ENCODE measurements around the gene SSC4D. TPM values are rescaled to one million over a fixed set of nuclear protein-coding genes. Genes with fewer than 3 reads are reported as not detected.

SSC4D gene
- total RNA-seq, 3 donors from 2014 or later (not counting 1 experiment from before 2014, with no cell fraction given) = 0.40 TPM; not detected in 2

- Histone ChIP-seq H3K4me1 (ENCODE audit: control insufficient read depth, insufficient read depth, low read length) (no peaks in the 10 kb centered on the region), H3K9me3 (ENCODE audit: control insufficient read depth, insufficient read depth, low read length) (no peaks in the 10 kb centered on the region), H3K27ac (ENCODE audit: low read length) (no peak overlapping the region), H3K4me3 (ENCODE audit: low read length) (no peak overlapping the region), H3K27me3 (ENCODE audit: control insufficient read depth, insufficient read depth, low read length) (no peaks in the 10 kb centered on the region), H3K36me3 (ENCODE audit: control insufficient read depth, insufficient read depth, low read length) (no peaks in the 10 kb centered on the region)
- Mint-ChIP-seq H3K36me3 (no peaks in the 10 kb centered on the region), H3K4me1 (no peaks in the 10 kb centered on the region), H3K27me3 (ENCODE audit: low read depth in 2 of 2) (peaks cover 0 to 16% of the 10 kb centered on the region in 2 donors), H3K9me3 (no peaks in the 10 kb centered on the region), H3K4me3 (no peak overlapping the region), H3K27ac (no peak overlapping the region)
- no peak for TF ChIP-seq CTCF (IDR thresholded peaks at IDR 0.05)
- no peak for ATAC-seq
- WGBS (ENCODE audit: insufficient coverage) = 60% methylated on average over 9 of the region's 9 CpGs
- DNase-seq = no peak
- intact Hi-C loops (cut with micrococcal nuclease) = no loop called here
Observed at GRCh38 chr7:76372984-76373833, 36.3 kb downstream of the SSC4D start.

- H3K27me3 ChIP-seq (ENCODE audit: control insufficient read depth, insufficient read depth, low read length) = no peaks in the 10 kb centered on the region
- WGBS (ENCODE audit: insufficient coverage) = 97% methylated on average over 3 of the region's 3 CpGs
- DNase-seq = no peak
- Mint-ChIP-seq H3K4me3 (no peak overlapping the region), H3K27ac (no peak overlapping the region), H3K36me3 (no peaks in the 10 kb centered on the region), H3K9me3 (no peaks in the 10 kb centered on the region), H3K27me3 (ENCODE audit: low read depth in 2 of 2) (peaks cover 0 to 20% of the 10 kb centered on the region in 2 donors), H3K4me1 (no peaks in the 10 kb centered on the region)
- H3K36me3 ChIP-seq (ENCODE audit: control insufficient read depth, insufficient read depth, low read length) = no peaks in the 10 kb centered on the region
- no peak overlapping the region for H3K4me3 ChIP-seq (ENCODE audit: low read length)
- H3K4me1 ChIP-seq (ENCODE audit: control insufficient read depth, insufficient read depth, low read length) = no peaks in the 10 kb centered on the region
- intact Hi-C loops (cut with micrococcal nuclease) = no loop called here
- TF ChIP-seq CTCF (IDR thresholded peaks at IDR 0.05) = no peak
- no peak for ATAC-seq
- no peak overlapping the region for H3K27ac ChIP-seq (ENCODE audit: low read length)
- H3K9me3 ChIP-seq (ENCODE audit: control insufficient read depth, insufficient read depth, low read length) = no peaks in the 10 kb centered on the region
Observed at GRCh38 chr7:76371396-76371795, 38.1 kb downstream of the SSC4D start.

GRCh38 chr7:76369018-76369417, 40.5 kb downstream of the SSC4D start:
- 85% methylated on average over 6 of the region's 6 CpGs for WGBS (ENCODE audit: insufficient coverage)
- H3K4me1 ChIP-seq (ENCODE audit: control insufficient read depth, insufficient read depth, low read length) = peaks cover 4% of the 10 kb centered on the region
- H3K27me3 ChIP-seq (ENCODE audit: control insufficient read depth, insufficient read depth, low read length) = no peaks in the 10 kb centered on the region
- DNase-seq = no peak
- H3K9me3 ChIP-seq (ENCODE audit: control insufficient read depth, insufficient read depth, low read length) = no peaks in the 10 kb centered on the region
- H3K27ac Mint-ChIP-seq = no peak overlapping the region
- H3K4me1 Mint-ChIP-seq = peaks cover 0 to 8% of the 10 kb centered on the region in 2 donors
- no peak overlapping the region for H3K4me3 ChIP-seq (ENCODE audit: low read length)
- no peaks in the 10 kb centered on the region for H3K36me3 ChIP-seq (ENCODE audit: control insufficient read depth, insufficient read depth, low read length)
- H3K4me3 Mint-ChIP-seq = no peak overlapping the region
- peaks cover 0 to 14% of the 10 kb centered on the region in 2 donors for H3K27me3 Mint-ChIP-seq (ENCODE audit: low read depth in 2 of 2)
- no peaks in the 10 kb centered on the region for H3K9me3 Mint-ChIP-seq
- no peak overlapping the region for H3K27ac ChIP-seq (ENCODE audit: low read length)
- no peaks in the 10 kb centered on the region for H3K36me3 Mint-ChIP-seq
- intact Hi-C loops (cut with micrococcal nuclease) = no loop called here
- TF ChIP-seq CTCF (IDR thresholded peaks at IDR 0.05) = no peak
- ATAC-seq = no peak

Data from natural killer cell (primary cell).